GM10248 (cell line): Measurements from ENCODE around the gene EFCAB6.

Experiments used
- CTCF ChIA-PET: fragments of 300-600 bp; sonication (Branson Sonifier 250); formaldehyde crosslinking; extraction: SDS; loops from one replicate; lab custom pipeline; 2021; ENCODE audit warnings: antibody characterized with exemption; lab: Yijun Ruan, JAX
- POLR2A ChIA-PET: fragments of 350-650 bp; sonication (Branson Sonifier 250); formaldehyde crosslinking; extraction: SDS; loops from one replicate; lab custom pipeline; 2020; ENCODE audit warnings: antibody characterized with exemption; lab: Yijun Ruan, JAX
- DNase-seq: peaks from one replicate; pipeline ENCODE4 v3.0.0; 2012; ENCODE audit errors: extremely low spot score
- CTCF ChIP-seq: IDR thresholded peaks from 2 replicates; pipeline ENCODE4 v1.5.1; 2012; ENCODE audit warnings: mild to moderate bottlenecking, low read depth; ENCODE audit errors: extremely low read depth, missing control alignments, control extremely low read depth

EFCAB6 gene

GRCh38 chr22:43512279-43512678, 299.8 kb downstream of the EFCAB6 start:
- TF ChIP-seq CTCF: no peak
- CTCF ChIA-PET: no interaction called here
- POLR2A ChIA-PET: no interaction called here
- no peak for DNase-seq

- CTCF ChIA-PET: no interaction called here
- no peak for DNase-seq
- POLR2A ChIA-PET: no interaction called here
- TF ChIP-seq CTCF: no peak
Observed at GRCh38 chr22:43511276-43511910, 300.7 kb downstream of the EFCAB6 start.

- TF ChIP-seq CTCF: no peak
- no peak for DNase-seq
- CTCF ChIA-PET: no interaction called here
- POLR2A ChIA-PET: no interaction called here
Observed at GRCh38 chr22:43510281-43511070, 301.6 kb downstream of the EFCAB6 start.

- no peak for DNase-seq
- ChIA-PET POLR2A (no interaction called here), CTCF (no interaction called here)
- no peak for TF ChIP-seq CTCF
Observed at GRCh38 chr22:43509337-43509736, 302.8 kb downstream of the EFCAB6 start.

- ChIA-PET POLR2A (no interaction called here), CTCF (no interaction called here)
- no peak for DNase-seq
- TF ChIP-seq CTCF: no peak
Observed at GRCh38 chr22:43508489-43508888, 303.6 kb downstream of the EFCAB6 start.

GRCh38 chr22:43507235-43507634, 304.9 kb downstream of the EFCAB6 start:
- CTCF ChIA-PET: no interaction called here
- POLR2A ChIA-PET: no interaction called here
- no peak for DNase-seq
- TF ChIP-seq CTCF: no peak

GRCh38 chr22:43506487-43506886, 305.6 kb downstream of the EFCAB6 start:
- ChIA-PET CTCF (no interaction called here), POLR2A (no interaction called here)
- no peak for TF ChIP-seq CTCF
- DNase-seq: no peak
